WERI-Rb-1 (cell line): ENCODE measurements around the gene MTERF1.
A peak's percentile ranks its signal among the peaks of the same experiment; 100 is the strongest.

ENCODE experiments used
- DNase-seq: peaks from one replicate; pipeline ENCODE4 v3.0.0-alpha.2; 2020
- H3K27ac ChIP-seq: fragments of 250-450 bp; sonication (Bioruptor Pico); 2 replicates; pipeline ENCODE4 v1.5.1; 2020; ENCODE audit warnings: mild to moderate bottlenecking, moderate library complexity
- H3K27me3 ChIP-seq: fragments of 250-450 bp; sonication (Bioruptor Pico); 2 replicates; pipeline ENCODE4 v1.5.1; 2021; ENCODE audit warnings: mild to moderate bottlenecking, low read depth, moderate library complexity; ENCODE audit not compliant: insufficient read depth, severe bottlenecking
- H3K36me3 ChIP-seq: fragments of 250-450 bp; sonication (Bioruptor Pico); 2 replicates; pipeline ENCODE4 v1.5.1; 2020; ENCODE audit warnings: mild to moderate bottlenecking, moderate library complexity
- H3K4me3 ChIP-seq: 2 replicates; pipeline ENCODE4 v1.5.1; 2011; ENCODE audit warnings: low read depth, mild to moderate bottlenecking, control low read depth, low read length
- H3K9me3 ChIP-seq: fragments of 250-450 bp; sonication (Bioruptor Pico); 2 replicates; pipeline ENCODE4 v1.5.1; 2021; ENCODE audit warnings: mild to moderate bottlenecking, moderate library complexity; ENCODE audit not compliant: severe bottlenecking
- TF ChIP-seq, protein P1 (sequence below): IDR thresholded peaks from 2 replicates; pipeline ENCODE4 v1.5.1; 2011; ENCODE audit warnings: low read depth, mild to moderate bottlenecking, control low read depth, inconsistent platforms, low read length

MTERF1 gene

GRCh38 chr7:91864070-91864469 lies 16.4 kb downstream of the MTERF1 start:
- Histone ChIP-seq H3K9me3 (no peaks in the 10 kb centered on the region), H3K27ac (no peak overlapping the region), H3K27me3 (no peaks in the 10 kb centered on the region), H3K4me3 (no peak overlapping the region), H3K36me3 (no peaks in the 10 kb centered on the region)
- DNase-seq, result no peak
- TF ChIP-seq, protein P1, sequence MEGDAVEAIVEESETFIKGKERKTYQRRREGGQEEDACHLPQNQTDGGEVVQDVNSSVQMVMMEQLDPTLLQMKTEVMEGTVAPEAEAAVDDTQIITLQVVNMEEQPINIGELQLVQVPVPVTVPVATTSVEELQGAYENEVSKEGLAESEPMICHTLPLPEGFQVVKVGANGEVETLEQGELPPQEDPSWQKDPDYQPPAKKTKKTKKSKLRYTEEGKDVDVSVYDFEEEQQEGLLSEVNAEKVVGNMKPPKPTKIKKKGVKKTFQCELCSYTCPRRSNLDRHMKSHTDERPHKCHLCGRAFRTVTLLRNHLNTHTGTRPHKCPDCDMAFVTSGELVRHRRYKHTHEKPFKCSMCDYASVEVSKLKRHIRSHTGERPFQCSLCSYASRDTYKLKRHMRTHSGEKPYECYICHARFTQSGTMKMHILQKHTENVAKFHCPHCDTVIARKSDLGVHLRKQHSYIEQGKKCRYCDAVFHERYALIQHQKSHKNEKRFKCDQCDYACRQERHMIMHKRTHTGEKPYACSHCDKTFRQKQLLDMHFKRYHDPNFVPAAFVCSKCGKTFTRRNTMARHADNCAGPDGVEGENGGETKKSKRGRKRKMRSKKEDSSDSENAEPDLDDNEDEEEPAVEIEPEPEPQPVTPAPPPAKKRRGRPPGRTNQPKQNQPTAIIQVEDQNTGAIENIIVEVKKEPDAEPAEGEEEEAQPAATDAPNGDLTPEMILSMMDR, result no peak

DNA sequence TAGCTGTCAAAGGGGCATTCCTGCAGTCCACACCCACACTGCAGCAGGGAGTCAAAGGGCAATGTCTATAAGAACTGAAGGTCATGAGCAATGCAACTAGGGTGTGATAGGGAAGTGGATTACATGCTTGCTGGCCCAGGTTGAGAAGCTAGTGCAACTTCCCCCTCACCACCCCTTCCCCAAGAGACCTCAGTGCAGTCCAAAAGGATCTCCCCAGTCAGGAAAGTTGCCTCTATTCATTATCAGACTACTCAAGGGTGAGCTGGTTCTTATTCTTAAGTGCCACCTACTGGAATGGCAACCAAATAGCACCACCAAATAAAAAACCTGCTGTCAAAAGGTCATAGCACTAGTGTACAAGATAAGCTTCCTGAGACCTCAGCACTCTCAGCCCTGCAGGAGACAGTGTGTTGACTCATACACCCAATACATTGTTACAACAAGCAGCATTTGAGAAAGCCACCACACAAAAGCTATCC lies 28.2 kb downstream of the MTERF1 start:
- H3K9me3 ChIP-seq, result peaks cover 3% of the 10 kb centered on the region
- H3K27ac ChIP-seq, result no peak overlapping the region
- no peak overlapping the region for H3K4me3 ChIP-seq
- H3K27me3 ChIP-seq, result no peaks in the 10 kb centered on the region
- TF ChIP-seq, protein P1, result peak; percentile 53
- DNase-seq, result no peak
- no peaks in the 10 kb centered on the region for H3K36me3 ChIP-seq

- no peak overlapping the region for H3K27ac ChIP-seq
- TF ChIP-seq, protein P1, result no peak
- H3K36me3 ChIP-seq, result no peaks in the 10 kb centered on the region
- H3K4me3 ChIP-seq, result no peak overlapping the region
- no peak for DNase-seq
- H3K27me3 ChIP-seq, result no peaks in the 10 kb centered on the region
- H3K9me3 ChIP-seq, result peaks cover 3% of the 10 kb centered on the region
Measured at GRCh38 chr7:91850455-91850854, 30.0 kb downstream of the MTERF1 start.

- TF ChIP-seq, protein P1, result no peak
- Histone ChIP-seq H3K27me3 (no peaks in the 10 kb centered on the region), H3K27ac (no peak overlapping the region), H3K4me3 (no peak overlapping the region), H3K36me3 (no peaks in the 10 kb centered on the region), H3K9me3 (peaks cover 3% of the 10 kb centered on the region)
- DNase-seq, result no peak
Measured at GRCh38 chr7:91847876-91848588, 32.5 kb downstream of the MTERF1 start.

DNA sequence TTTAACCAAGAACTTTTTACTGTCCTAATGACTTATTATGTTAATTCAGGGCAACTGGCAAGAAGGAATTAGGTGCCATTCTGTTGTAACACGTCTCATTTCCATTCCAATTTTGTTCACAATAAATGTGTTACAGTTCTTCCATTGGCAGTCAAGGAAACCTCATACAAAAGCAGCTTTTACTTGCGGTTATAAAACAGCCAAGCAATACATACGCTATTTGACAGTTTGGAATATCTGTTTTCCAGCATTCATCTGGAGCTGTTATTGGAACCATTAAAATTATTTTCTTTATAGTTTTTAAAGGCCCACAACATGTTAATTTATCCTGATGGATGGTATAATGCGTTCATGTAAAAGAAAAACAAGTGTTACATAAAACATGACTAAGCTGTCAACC lies 33.3 kb downstream of the MTERF1 start:
- TF ChIP-seq, protein P1, result no peak

DNA sequence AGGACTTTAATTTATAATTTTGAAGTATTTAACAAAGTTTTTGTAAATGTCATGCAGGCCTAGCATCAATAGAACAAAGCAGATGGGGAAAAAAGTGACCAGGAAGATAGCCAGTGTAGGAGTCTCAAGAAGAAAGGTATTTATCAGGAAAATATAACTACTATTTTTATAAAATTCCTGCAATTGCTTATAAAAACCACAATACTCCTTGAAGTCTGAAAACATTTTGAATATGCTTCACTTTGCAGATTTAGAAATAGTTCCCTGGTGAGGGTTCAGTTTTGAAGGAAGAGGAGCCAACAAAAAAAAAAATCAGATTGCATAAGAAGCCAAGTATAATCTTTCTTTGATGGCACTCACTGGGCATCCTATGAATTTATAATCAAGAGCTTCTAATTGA lies 34.1 kb downstream of the MTERF1 start:
- H3K27me3 ChIP-seq, result no peaks in the 10 kb centered on the region
- H3K9me3 ChIP-seq, result peaks cover 5% of the 10 kb centered on the region
- H3K27ac ChIP-seq, result no peak overlapping the region
- no peak overlapping the region for H3K4me3 ChIP-seq
- TF ChIP-seq, protein P1, result no peak
- H3K36me3 ChIP-seq, result no peaks in the 10 kb centered on the region
- no peak for DNase-seq

More for the DNA sequence above, 33.3 kb downstream of the MTERF1 start:
- Histone ChIP-seq H3K4me3 (no peak overlapping the region), H3K9me3 (no peaks in the 10 kb centered on the region), H3K27ac (no peak overlapping the region), H3K27me3 (no peaks in the 10 kb centered on the region), H3K36me3 (no peaks in the 10 kb centered on the region)
- DNase-seq, result no peak
